IMR-90 (cell line): ENCODE data around the gene RPTOR. TPM values are rescaled to one million over a fixed set of nuclear protein-coding genes. Genes with fewer than 3 reads are reported as not detected.

Source experiments
- ATAC-seq: fragments of 200-7000 bp; cut with Tn5 transposase; 2 replicates; pipeline ENCODE4 v1.9.1; 2020; ENCODE audit warnings: low read depth, mild to moderate bottlenecking, moderate library complexity
- BruUV-seq: library from RNA; stranded (reverse); fragments of 400-500 nt; replicated peaks from 2 replicates; lab custom pipeline; 2021; lab: Mats Ljungman, UMichigan
- CTCF ChIA-PET: fragments of 300-600 bp; formaldehyde crosslinking; extraction: SDS; loops from one replicate; lab custom pipeline; 2021; ENCODE audit warnings: antibody characterized with exemption; lab: Yijun Ruan, JAX
- POLR2A ChIA-PET: fragments of 300-600 bp; sonication (Branson Sonifier 250); formaldehyde crosslinking; loops from one replicate; lab custom pipeline; 2022; ENCODE audit warnings: antibody characterized with exemption; ENCODE audit not compliant: unreplicated experiment; lab: Charles Lee
- DNase-seq: peaks from one replicate; pipeline ENCODE4 v3.0.0; 2013
- H2AFZ ChIP-seq: replicated peaks from 2 replicates; pipeline ENCODE3; 2013; ENCODE audit warnings: low read length, mild to moderate bottlenecking; ENCODE audit not compliant: poor library complexity
- H2AK5ac ChIP-seq: 2 replicates; pipeline ENCODE4 v1.6.1; 2013; ENCODE audit warnings: low read depth, low read length, inconsistent platforms
- H2AK9ac ChIP-seq: replicated peaks from 2 replicates; pipeline ENCODE3; 2013; ENCODE audit warnings: mild to moderate bottlenecking, low read depth, low read length, moderate library complexity; ENCODE audit not compliant: poor library complexity
- H2BK120ac ChIP-seq: 2 replicates; pipeline ENCODE4 v1.6.1; 2013; ENCODE audit warnings: low read depth, low read length, inconsistent platforms
- H2BK15ac ChIP-seq: 3 replicates; pipeline ENCODE4 v1.6.1; 2013; ENCODE audit warnings: low read depth, low read length, inconsistent platforms
- H2BK20ac ChIP-seq: 2 replicates; pipeline ENCODE4 v1.6.1; 2013; ENCODE audit warnings: low read depth, mild to moderate bottlenecking, inconsistent platforms, low read length, moderate library complexity
- H2BK5ac ChIP-seq: 2 replicates; pipeline ENCODE4 v1.6.1; 2013; ENCODE audit warnings: mild to moderate bottlenecking, low read depth, low read length, inconsistent platforms; ENCODE audit not compliant: poor library complexity, severe bottlenecking
- H3K14ac ChIP-seq: replicated peaks from 2 replicates; pipeline ENCODE4 v1.6.1; 2013; ENCODE audit warnings: low read depth, low read length, inconsistent platforms
- H3K18ac ChIP-seq: 2 replicates; pipeline ENCODE4 v1.6.1; 2013; ENCODE audit warnings: low read depth, low read length, control low read depth
- H3K23ac ChIP-seq: 2 replicates; pipeline ENCODE4 v1.6.1; 2013; ENCODE audit warnings: low read depth, low read length, inconsistent platforms
- H3K27ac ChIP-seq: 2 replicates; pipeline ENCODE4 v1.5.1; 2013; ENCODE audit warnings: mild to moderate bottlenecking, control low read depth, low read length; ENCODE audit not compliant: insufficient read depth
- H3K27me3 ChIP-seq: 2 replicates; pipeline ENCODE4 v1.6.1; 2013; ENCODE audit warnings: low read length; ENCODE audit not compliant: control insufficient read depth, insufficient read depth
- H3K36me3 ChIP-seq: 2 replicates; pipeline ENCODE4 v1.6.1; 2013; ENCODE audit warnings: low read length, mixed read lengths; ENCODE audit not compliant: control insufficient read depth, insufficient read depth
- H3K4ac ChIP-seq: 2 replicates; pipeline ENCODE4 v1.6.1; 2013; ENCODE audit warnings: low read depth, low read length, inconsistent platforms
- H3K4me1 ChIP-seq: 2 replicates; pipeline ENCODE4 v1.6.1; 2013; ENCODE audit warnings: low read length, mixed read lengths; ENCODE audit not compliant: control insufficient read depth, insufficient read depth
- H3K4me2 ChIP-seq: 2 replicates; pipeline ENCODE4 v1.6.1; 2013; ENCODE audit warnings: low read depth, mild to moderate bottlenecking, control low read depth, low read length, moderate library complexity
- H3K4me3 ChIP-seq: 2 replicates; pipeline ENCODE4 v1.5.1; 2013; ENCODE audit warnings: low read depth, mild to moderate bottlenecking, control low read depth, low read length, moderate library complexity; ENCODE audit not compliant: insufficient read depth
- H3K56ac ChIP-seq: 2 replicates; pipeline ENCODE4 v1.6.1; 2013; ENCODE audit warnings: low read length, inconsistent platforms; ENCODE audit not compliant: insufficient read depth; ENCODE audit errors: extremely low read depth
- H3K79me1 ChIP-seq, 2 experiments: 2 replicates each; pipeline ENCODE4 v1.6.1; 2013; ENCODE audit warnings: low read length in 2 of 2, inconsistent platforms in 1 of 2, low read depth in 1 of 2
- H3K9ac ChIP-seq: 2 replicates; pipeline ENCODE4 v1.6.1; 2013; ENCODE audit warnings: low read depth, low read length, control low read depth
- H3K9me1 ChIP-seq: 2 replicates; pipeline ENCODE4 v1.6.1; 2013; ENCODE audit warnings: low read length, inconsistent platforms; ENCODE audit not compliant: insufficient read depth
- H3K9me3 ChIP-seq: 2 replicates; pipeline ENCODE4 v1.6.1; 2013; ENCODE audit warnings: low read length; ENCODE audit not compliant: control insufficient read depth, insufficient read depth
- H4K20me1 ChIP-seq: 2 replicates; pipeline ENCODE4 v1.6.1; 2013; ENCODE audit warnings: low read length, inconsistent platforms; ENCODE audit not compliant: insufficient read depth
- H4K5ac ChIP-seq: 2 replicates; pipeline ENCODE4 v1.6.1; 2013; ENCODE audit warnings: mild to moderate bottlenecking, low read depth, low read length, control low read depth
- H4K8ac ChIP-seq, 2 experiments: 2 replicates each; pipeline ENCODE4 v1.6.1; 2013; ENCODE audit warnings: low read depth in 2 of 2, low read length in 2 of 2, control low read depth in 1 of 2, inconsistent platforms in 1 of 2
- H4K91ac ChIP-seq: 2 replicates; pipeline ENCODE4 v1.6.1; 2013; ENCODE audit warnings: low read depth, low read length, inconsistent platforms; ENCODE audit not compliant: insufficient read depth
- BHLHE40 ChIP-seq: fragments of 150-350 bp; IDR thresholded peaks from 2 replicates; pipeline ENCODE4 v1.6.1; 2016; ENCODE audit warnings: mild to moderate bottlenecking, low read depth, low read length
- CEBPB ChIP-seq: IDR thresholded peaks from 2 replicates; pipeline ENCODE4 v1.6.1; 2012; ENCODE audit warnings: low read depth, low read length, improper control_type of control experiment
- CHD1 ChIP-seq: IDR thresholded peaks from 2 replicates; pipeline ENCODE4 v1.6.1; 2012; ENCODE audit warnings: low read depth, low read length, improper control_type of control experiment
- CTCF ChIP-seq: conservative IDR thresholded peaks from 2 replicates; pipeline ENCODE4 v1.5.1; 2012; ENCODE audit warnings: mild to moderate bottlenecking, low read depth, low read length, improper control_type of control experiment
- ELK1 ChIP-seq: fragments of 150-350 bp; IDR thresholded peaks from 2 replicates; pipeline ENCODE4 v1.6.1; 2016; ENCODE audit warnings: low read depth, mild to moderate bottlenecking, low read length, moderate library complexity, borderline replicate concordance
- FOS ChIP-seq: fragments of 150-350 bp; IDR thresholded peaks from 2 replicates; pipeline ENCODE4 v1.6.1; 2016; ENCODE audit warnings: low read depth, low read length
- MAFK ChIP-seq: IDR thresholded peaks from 2 replicates; pipeline ENCODE4 v1.6.1; 2012; ENCODE audit warnings: low read depth, low read length, improper control_type of control experiment
- MAZ ChIP-seq: IDR thresholded peaks from 2 replicates; pipeline ENCODE4 v1.6.1; 2012; ENCODE audit warnings: low read depth, mild to moderate bottlenecking, low read length, improper control_type of control experiment, moderate library complexity, borderline replicate concordance
- MXI1 ChIP-seq: IDR thresholded peaks from 2 replicates; pipeline ENCODE4 v1.6.1; 2012; ENCODE audit warnings: low read depth, mild to moderate bottlenecking, low read length, moderate library complexity, borderline replicate concordance
- NFE2L2 ChIP-seq: fragments of 150-350 bp; IDR thresholded peaks from 2 replicates; pipeline ENCODE4 v1.6.1; 2016; ENCODE audit warnings: low read depth, mild to moderate bottlenecking, low read length
- POLR2A ChIP-seq: IDR thresholded peaks from 2 replicates; pipeline ENCODE4 v1.6.1; 2012; ENCODE audit warnings: mild to moderate bottlenecking, low read depth, low read length
- RAD21 ChIP-seq: IDR thresholded peaks from 2 replicates; pipeline ENCODE4 v1.6.1; 2012; ENCODE audit warnings: low read length, improper control_type of control experiment
- RCOR1 ChIP-seq: IDR thresholded peaks from 2 replicates; pipeline ENCODE4 v1.6.1; 2012; ENCODE audit warnings: mild to moderate bottlenecking, low read length, improper control_type of control experiment; ENCODE audit not compliant: insufficient replicate concordance
- RFX5 ChIP-seq: IDR thresholded peaks from 2 replicates; pipeline ENCODE4 v1.8.0; 2012; ENCODE audit warnings: low read depth, mild to moderate bottlenecking, low read length, moderate library complexity
- SMC3 ChIP-seq: fragments of 150-350 bp; IDR thresholded peaks from 2 replicates; pipeline ENCODE4 v1.6.1; 2016; ENCODE audit warnings: low read depth, mild to moderate bottlenecking, antibody characterized with exemption, low read length, moderate library complexity
- WGBS, 2 experiments: methylation state at CpG; one replicate each; pipeline versions ENCODE4 v1.1.5 to v1.1.7; 2013; ENCODE audit warnings: missing lambda C conversion rate in 2 of 2; ENCODE audit not compliant: insufficient read length in 1 of 2; ENCODE audit errors: extremely low coverage in 2 of 2; 5-methylcytosine and 5-hydroxymethylcytosine counted together
- dilution Hi-C: fragments of 300-500 bp; cut with HindIII; formaldehyde crosslinking; loops from one replicate; pipeline ENCODE4 v1.14.3; 2018; ENCODE audit warnings: low sequenced_read_pairs; ENCODE audit not compliant: unreplicated experiment
- in situ Hi-C: fragments of 300-500 bp; cut with MboI; formaldehyde crosslinking; loops from 3 replicates; pipeline ENCODE4 v1.14.3; 2019; ENCODE audit warnings: low sequenced_read_pairs, inconsistent platforms, mixed read lengths
- intact Hi-C: fragments of 100-400 bp; cut with micrococcal nuclease; formaldehyde crosslinking; loops from 2 replicates; pipeline ENCODE4 v1.10.0; 2022
- polyA plus RNA-seq, 3 experiments: library from polyadenylated mRNA; depleted of rRNA; stranded (reverse); fragments of >200 nt; gene quantifications; 2 replicates each; pipeline ENCODE4 v1.2.3, GENCODE V29; 2012; ENCODE audit warnings: low replicate concordance in 1 of 3
- total RNA-seq: library from RNA; depleted of rRNA; stranded (reverse); fragments of >200 nt; gene quantifications from 2 replicates; pipeline ENCODE4 v1.2.3, GENCODE V29; 2012
- TF ChIP-seq, protein P1 (sequence below): fragments of 150-350 bp; IDR thresholded peaks from 2 replicates; pipeline ENCODE4 v1.6.1; 2017; ENCODE audit warnings: mild to moderate bottlenecking, antibody characterized with exemption, low read length, low read depth

RPTOR gene
- total and polyA plus RNA-seq, 2 of the 4 experiments (the other 2 are of a cell fraction): 10.8 to 14.7 TPM

GRCh38 chr17:80852476-80853015, 307.9 kb downstream of the RPTOR start:
- DNase-seq (no peak), ATAC-seq (no peak)
- Histone ChIP-seq H3K9me3 (no peaks in the 10 kb centered on the region), H3K23ac (peak overlapping the region; percentile 53; the same call in 1 of the 2 replicates), H3K18ac (peak overlapping the region; percentile 97; the same call in 1 of the 2 replicates), H4K8ac (peak overlapping the region; percentile 99; a peak in 3 of 4 replicates), H2BK15ac (peak overlapping the region; percentile 99; the same call in 2 of the 3 replicates), H3K14ac (peak overlapping the region; percentile 98), H2AFZ (peak overlapping the region; percentile 12), H3K4me1 (peaks cover 31% of the 10 kb centered on the region), H4K91ac (peak overlapping the region; percentile 99), H3K4me2 (no peak overlapping the region), H2BK120ac (peak overlapping the region; percentile 99), H3K27ac (peak overlapping the region; percentile 96), H3K9me1 (peaks cover 41% of the 10 kb centered on the region), H2BK20ac (peak overlapping the region; percentile 93), H4K20me1 (no peaks in the 10 kb centered on the region), H3K4me3 (no peak overlapping the region), H2AK9ac (peak overlapping the region; percentile 98), H3K56ac (no peak overlapping the region), H2AK5ac (peak overlapping the region; percentile 100), H3K79me1 (peaks cover 18 to 47% of the 10 kb centered on the region in 2 experiments; a peak in 3 of 4 replicates), H2BK5ac (peak overlapping the region; percentile 98), H3K9ac (no peak overlapping the region), H4K5ac (peak overlapping the region; percentile 95; the same call in 1 of the 2 replicates), H3K4ac (peak overlapping the region; percentile 100), H3K36me3 (peaks cover 15% of the 10 kb centered on the region), H3K27me3 (no peaks in the 10 kb centered on the region)
- WGBS, 2 experiments: 88% methylated on average over 9 of the region's 11 CpGs; no CpG with 5 or more reads in 1 of the 2 experiments
- dilution Hi-C loops (no loop called here), in situ Hi-C loops (no loop called here), intact Hi-C loops (loop anchor here (10.0 kb wide), 1 partner anchor 378 kb away; the partner anchor contains the start of gene NPTX1)
- TF ChIP-seq MXI1 (no peak), RAD21 (no peak), RFX5 (no peak), ELK1 (no peak), NFE2L2 (no peak), CEBPB (no peak), CTCF (no peak), FOS (no peak), CHD1 (no peak), BHLHE40 (no peak), RCOR1 (no peak), MAFK (no peak), POLR2A (no peak), MAZ (no peak), SMC3 (no peak)
- TF ChIP-seq, protein P1, sequence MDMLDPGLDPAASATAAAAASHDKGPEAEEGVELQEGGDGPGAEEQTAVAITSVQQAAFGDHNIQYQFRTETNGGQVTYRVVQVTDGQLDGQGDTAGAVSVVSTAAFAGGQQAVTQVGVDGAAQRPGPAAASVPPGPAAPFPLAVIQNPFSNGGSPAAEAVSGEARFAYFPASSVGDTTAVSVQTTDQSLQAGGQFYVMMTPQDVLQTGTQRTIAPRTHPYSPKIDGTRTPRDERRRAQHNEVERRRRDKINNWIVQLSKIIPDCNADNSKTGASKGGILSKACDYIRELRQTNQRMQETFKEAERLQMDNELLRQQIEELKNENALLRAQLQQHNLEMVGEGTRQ: no peak
- ChIA-PET POLR2A (no interaction called here), CTCF (no interaction called here)
- BruUV-seq: no TSS peak
